ENCODE results near the gene ACSL3.

The ACSL3 gene

DNA sequence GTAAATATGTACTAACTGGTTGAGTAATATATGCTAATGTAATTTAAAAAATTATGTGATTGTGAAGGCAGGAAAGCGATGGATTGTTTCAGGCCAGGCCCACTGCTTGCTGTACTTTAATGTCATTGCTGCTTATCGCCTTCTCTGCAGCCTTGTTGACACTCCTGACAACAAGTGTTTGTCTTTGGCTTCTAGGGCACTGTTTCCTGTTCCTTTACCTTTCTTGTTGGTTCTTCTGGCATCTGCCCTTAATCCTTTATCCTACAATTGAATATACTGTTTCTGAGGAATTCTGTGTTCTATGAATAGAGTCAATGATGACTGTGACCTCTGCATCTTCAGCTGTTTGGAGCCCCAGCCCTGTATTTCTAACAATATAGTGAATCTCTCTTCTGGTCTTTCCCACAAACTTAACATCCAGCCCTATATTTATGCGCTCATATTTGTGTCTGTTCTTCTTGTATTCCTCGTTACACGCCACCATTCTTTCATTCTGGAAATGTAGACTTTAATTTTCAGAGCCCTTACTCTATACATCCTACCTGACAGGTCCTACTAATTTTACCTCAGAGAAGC is 17.6 kb downstream of the ACSL3 start:
- H3K4me1 ChIP-seq (ENCODE audit: control insufficient read depth in 1 of 2, insufficient read depth in 1 of 2, low read depth in 1 of 2, low read length in 1 of 2): no peaks in the 10 kb centered on the region
- H3K27ac ChIP-seq: no peak overlapping the region
- H3K9me3 ChIP-seq: no peaks in the 10 kb centered on the region
- H3K4me3 ChIP-seq (ENCODE audit: low read depth in 1 of 2, low read length in 1 of 2): no peak overlapping the region
- H3K36me3 ChIP-seq: no peaks in the 10 kb centered on the region
- TF ChIP-seq, protein P1, sequence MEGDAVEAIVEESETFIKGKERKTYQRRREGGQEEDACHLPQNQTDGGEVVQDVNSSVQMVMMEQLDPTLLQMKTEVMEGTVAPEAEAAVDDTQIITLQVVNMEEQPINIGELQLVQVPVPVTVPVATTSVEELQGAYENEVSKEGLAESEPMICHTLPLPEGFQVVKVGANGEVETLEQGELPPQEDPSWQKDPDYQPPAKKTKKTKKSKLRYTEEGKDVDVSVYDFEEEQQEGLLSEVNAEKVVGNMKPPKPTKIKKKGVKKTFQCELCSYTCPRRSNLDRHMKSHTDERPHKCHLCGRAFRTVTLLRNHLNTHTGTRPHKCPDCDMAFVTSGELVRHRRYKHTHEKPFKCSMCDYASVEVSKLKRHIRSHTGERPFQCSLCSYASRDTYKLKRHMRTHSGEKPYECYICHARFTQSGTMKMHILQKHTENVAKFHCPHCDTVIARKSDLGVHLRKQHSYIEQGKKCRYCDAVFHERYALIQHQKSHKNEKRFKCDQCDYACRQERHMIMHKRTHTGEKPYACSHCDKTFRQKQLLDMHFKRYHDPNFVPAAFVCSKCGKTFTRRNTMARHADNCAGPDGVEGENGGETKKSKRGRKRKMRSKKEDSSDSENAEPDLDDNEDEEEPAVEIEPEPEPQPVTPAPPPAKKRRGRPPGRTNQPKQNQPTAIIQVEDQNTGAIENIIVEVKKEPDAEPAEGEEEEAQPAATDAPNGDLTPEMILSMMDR (IDR thresholded peaks at IDR 0.05): no peak
- no peaks in the 10 kb centered on the region for H3K27me3 ChIP-seq

DNA sequence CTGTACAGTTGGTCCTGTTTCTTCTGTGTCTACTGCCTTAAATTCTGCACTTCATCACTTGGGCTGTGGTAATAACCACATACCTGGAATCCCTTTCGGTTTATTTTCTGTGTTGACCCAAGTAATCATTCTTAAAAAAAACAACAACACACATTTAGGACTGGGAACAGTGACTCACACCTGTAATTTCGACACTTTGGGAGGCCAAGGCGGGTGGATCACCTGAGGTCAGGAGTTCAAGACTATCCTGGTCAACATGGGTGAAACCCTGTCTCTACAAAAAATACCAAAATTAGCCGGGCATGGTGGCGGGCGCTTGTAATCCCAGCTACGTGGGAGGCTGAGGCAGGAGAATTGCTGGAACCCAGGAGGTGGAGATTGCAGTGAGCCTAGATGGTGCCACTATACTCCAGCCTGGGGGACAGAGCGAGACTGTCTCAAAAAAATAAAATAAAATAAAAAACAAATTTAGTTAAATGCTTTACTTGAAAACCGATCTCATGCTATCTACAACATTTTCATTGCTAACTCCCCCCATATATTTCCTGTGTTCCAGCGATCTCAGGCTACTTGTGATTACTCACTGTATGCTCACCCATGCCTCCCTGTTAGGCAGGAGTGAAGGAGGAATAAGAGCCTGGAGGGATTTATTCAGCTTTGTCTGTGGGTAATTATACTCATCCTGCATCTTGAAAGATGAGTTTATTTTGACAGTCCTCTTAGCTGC is 18.2 kb downstream of the ACSL3 start:
- H3K36me3 ChIP-seq: no peaks in the 10 kb centered on the region
- TF ChIP-seq, protein P1 (IDR thresholded peaks at IDR 0.05): no peak
- H3K27me3 ChIP-seq: no peaks in the 10 kb centered on the region
- no peak overlapping the region for H3K4me3 ChIP-seq (ENCODE audit: low read depth in 1 of 2, low read length in 1 of 2)
- no peak overlapping the region for H3K27ac ChIP-seq
- no peaks in the 10 kb centered on the region for H3K4me1 ChIP-seq (ENCODE audit: control insufficient read depth in 1 of 2, insufficient read depth in 1 of 2, low read depth in 1 of 2, low read length in 1 of 2)
- H3K9me3 ChIP-seq: no peaks in the 10 kb centered on the region

DNA sequence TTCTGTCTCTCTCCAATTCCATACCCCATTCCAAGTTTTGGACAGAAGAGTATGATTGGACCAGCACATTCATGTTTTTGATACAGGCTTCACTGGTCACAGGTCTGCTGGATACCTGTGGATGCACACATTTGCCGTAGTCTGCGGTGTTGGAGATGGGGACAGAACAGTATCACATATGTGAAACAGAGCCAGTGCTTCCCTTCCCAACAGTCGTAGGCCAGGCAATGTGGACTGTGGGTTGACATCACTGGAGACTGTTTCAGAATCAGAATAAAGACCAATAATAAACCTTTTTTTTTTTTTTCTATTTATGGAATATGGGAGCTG is 18.7 kb downstream of the ACSL3 start:
- H3K36me3 ChIP-seq: no peaks in the 10 kb centered on the region
- no peaks in the 10 kb centered on the region for H3K27me3 ChIP-seq
- H3K27ac ChIP-seq: no peak overlapping the region
- TF ChIP-seq, protein P1 (IDR thresholded peaks at IDR 0.05): no peak
- H3K4me1 ChIP-seq (ENCODE audit: control insufficient read depth in 1 of 2, insufficient read depth in 1 of 2, low read depth in 1 of 2, low read length in 1 of 2): no peaks in the 10 kb centered on the region
- no peaks in the 10 kb centered on the region for H3K9me3 ChIP-seq
- H3K4me3 ChIP-seq (ENCODE audit: low read depth in 1 of 2, low read length in 1 of 2): no peak overlapping the region

DNA sequence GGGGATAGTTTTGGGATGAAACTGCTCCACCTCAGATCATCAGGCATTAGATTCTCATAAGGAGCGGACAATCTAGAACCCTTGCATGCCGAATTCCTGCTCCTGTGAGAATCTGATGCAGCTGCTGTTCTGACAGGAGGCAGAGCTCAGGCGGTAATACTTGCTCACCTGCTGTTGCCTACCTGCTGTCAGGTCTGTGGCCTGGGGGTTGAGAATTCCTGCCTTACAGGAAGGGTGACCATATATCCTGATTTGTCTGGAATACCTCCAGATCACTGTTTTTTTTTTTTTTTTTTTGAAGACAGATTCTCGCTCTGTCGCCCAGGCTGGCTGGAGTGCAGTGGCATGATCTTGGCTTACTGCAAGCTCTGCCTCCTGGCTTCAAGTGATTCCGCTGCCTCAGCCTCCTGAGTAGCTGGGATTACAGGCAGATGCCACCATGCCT is 21.7 kb downstream of the ACSL3 start:
- H3K27ac ChIP-seq: no peak overlapping the region
- H3K9me3 ChIP-seq: no peaks in the 10 kb centered on the region
- H3K4me1 ChIP-seq (ENCODE audit: control insufficient read depth in 1 of 2, insufficient read depth in 1 of 2, low read depth in 1 of 2, low read length in 1 of 2): no peaks in the 10 kb centered on the region
- TF ChIP-seq, protein P1 (IDR thresholded peaks at IDR 0.05): no peak
- no peak overlapping the region for H3K4me3 ChIP-seq (ENCODE audit: low read depth in 1 of 2, low read length in 1 of 2)
- no peaks in the 10 kb centered on the region for H3K36me3 ChIP-seq
- no peaks in the 10 kb centered on the region for H3K27me3 ChIP-seq

DNA sequence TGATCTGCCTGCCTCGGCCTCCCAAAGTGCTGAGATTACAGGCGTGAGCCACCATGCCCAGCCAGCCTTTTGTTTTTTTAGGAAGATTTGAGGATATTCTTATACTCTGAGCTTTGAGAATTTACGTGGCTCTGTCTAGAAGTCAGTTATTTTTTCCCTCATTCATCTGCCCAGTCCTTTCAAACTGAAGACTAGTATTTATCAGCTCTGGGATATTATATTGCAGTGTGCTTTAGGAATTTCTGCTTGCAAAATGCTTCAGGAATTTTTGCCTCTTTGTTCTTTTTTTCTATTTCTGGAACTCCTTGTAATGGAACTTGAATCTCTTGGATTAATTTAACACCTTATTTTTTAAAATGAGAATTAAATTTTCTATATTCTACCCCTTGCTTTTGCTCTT is 22.6 kb downstream of the ACSL3 start:
- H3K4me1 ChIP-seq (ENCODE audit: control insufficient read depth in 1 of 2, insufficient read depth in 1 of 2, low read depth in 1 of 2, low read length in 1 of 2): no peaks in the 10 kb centered on the region
- TF ChIP-seq, protein P1 (IDR thresholded peaks at IDR 0.05): no peak
- no peak overlapping the region for H3K27ac ChIP-seq
- no peaks in the 10 kb centered on the region for H3K36me3 ChIP-seq
- no peaks in the 10 kb centered on the region for H3K27me3 ChIP-seq
- H3K9me3 ChIP-seq: no peaks in the 10 kb centered on the region
- H3K4me3 ChIP-seq (ENCODE audit: low read depth in 1 of 2, low read length in 1 of 2): no peak overlapping the region

Data from neutrophil (primary cell).